ENCODE results near the gene GAS2L1.

GAS2L1 gene

GRCh38 chr22:29300807-29301601 is 5.4 kb upstream of the GAS2L1 start:
- no peaks in the 10 kb centered on the region for H3K27me3 ChIP-seq (ENCODE audit: low read length)
- no peak overlapping the region for H3K4me3 ChIP-seq (ENCODE audit: insufficient read depth, low read length, poor library complexity, severe bottlenecking)
- H3K9ac ChIP-seq (ENCODE audit: low read length) = no peak overlapping the region
- no peaks in the 10 kb centered on the region; the same call in 1 of the 2 replicates for H4K20me1 ChIP-seq (ENCODE audit: low read depth, low read length)
- peaks cover 17% of the 10 kb centered on the region for H3K36me3 ChIP-seq (ENCODE audit: low read length)
- H2AFZ ChIP-seq (ENCODE audit: low read depth, low read length, severe bottlenecking) = no peak overlapping the region
- no peaks in the 10 kb centered on the region for H3K9me3 ChIP-seq (ENCODE audit: insufficient read depth, low read length)
- H3K27ac ChIP-seq (ENCODE audit: low read depth, low read length) = no peak overlapping the region
- peaks cover 29% of the 10 kb centered on the region for H3F3A ChIP-seq (ENCODE audit: insufficient read depth)
- TF ChIP-seq EZH2phosphoT487 (conservative IDR thresholded peaks at IDR 0.05; ENCODE audit: low read length) (no peak), CTCF (IDR thresholded peaks at IDR 0.05; ENCODE audit: insufficient read depth, low read length, poor library complexity, severe bottlenecking) (no peak)
- no peaks in the 10 kb centered on the region for H3K79me2 ChIP-seq (ENCODE audit: insufficient read depth, low read length)
- no peaks in the 10 kb centered on the region for H3K9me2 ChIP-seq (replicated peaks; ENCODE audit: insufficient read depth, low read length)
- H3K4me2 ChIP-seq (ENCODE audit: low read depth, low read length, poor library complexity, severe bottlenecking) = no peak overlapping the region

GRCh38 chr22:29301716-29302401 is 4.6 kb upstream of the GAS2L1 start:
- Histone ChIP-seq H3F3A (ENCODE audit: insufficient read depth) (peaks cover 25% of the 10 kb centered on the region), H2AFZ (ENCODE audit: low read depth, low read length, severe bottlenecking) (no peak overlapping the region), H3K27ac (ENCODE audit: low read depth, low read length) (no peak overlapping the region), H3K36me3 (ENCODE audit: low read length) (peaks cover 10% of the 10 kb centered on the region; the same call in 1 of the 2 replicates), H3K9ac (ENCODE audit: low read length) (no peak overlapping the region), H3K4me3 (ENCODE audit: insufficient read depth, low read length, poor library complexity, severe bottlenecking) (no peak overlapping the region), H3K79me2 (ENCODE audit: insufficient read depth, low read length) (no peaks in the 10 kb centered on the region), H3K9me3 (ENCODE audit: insufficient read depth, low read length) (no peaks in the 10 kb centered on the region), H4K20me1 (ENCODE audit: low read depth, low read length) (no peaks in the 10 kb centered on the region; the same call in 1 of the 2 replicates), H3K27me3 (ENCODE audit: low read length) (no peaks in the 10 kb centered on the region), H3K9me2 (replicated peaks; ENCODE audit: insufficient read depth, low read length) (no peaks in the 10 kb centered on the region), H3K4me2 (ENCODE audit: low read depth, low read length, poor library complexity, severe bottlenecking) (no peak overlapping the region)
- TF ChIP-seq EZH2phosphoT487 (conservative IDR thresholded peaks at IDR 0.05; ENCODE audit: low read length) = no peak
- no peak for TF ChIP-seq CTCF (IDR thresholded peaks at IDR 0.05; ENCODE audit: insufficient read depth, low read length, poor library complexity, severe bottlenecking)

DNA sequence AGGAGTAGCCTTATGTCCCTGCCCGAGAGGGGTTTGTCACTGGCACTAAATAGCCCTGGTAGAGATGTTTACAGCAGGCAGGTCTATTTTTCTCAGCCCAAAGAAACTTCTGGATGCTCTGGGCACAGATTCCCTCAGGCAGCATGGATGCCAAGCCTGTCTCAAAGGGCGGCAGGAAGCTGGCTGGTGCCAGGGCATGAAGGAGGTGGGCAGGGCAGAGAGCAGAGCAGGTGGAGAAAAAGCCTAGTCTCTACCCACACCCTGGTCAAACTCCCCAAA is 4.1 kb upstream of the GAS2L1 start:
- H3K9me3 ChIP-seq (ENCODE audit: insufficient read depth, low read length) = no peaks in the 10 kb centered on the region
- H4K20me1 ChIP-seq (ENCODE audit: low read depth, low read length) = no peaks in the 10 kb centered on the region; the same call in 1 of the 2 replicates

More for the DNA sequence above, 4.1 kb upstream of the GAS2L1 start:
- TF ChIP-seq CTCF (IDR thresholded peaks at IDR 0.05; ENCODE audit: insufficient read depth, low read length, poor library complexity, severe bottlenecking) (no peak), EZH2phosphoT487 (conservative IDR thresholded peaks at IDR 0.05; ENCODE audit: low read length) (no peak)
- Histone ChIP-seq H3F3A (ENCODE audit: insufficient read depth) (peaks cover 25% of the 10 kb centered on the region), H3K4me2 (ENCODE audit: low read depth, low read length, poor library complexity, severe bottlenecking) (no peak overlapping the region), H3K27ac (ENCODE audit: low read depth, low read length) (no peak overlapping the region), H3K9me2 (replicated peaks; ENCODE audit: insufficient read depth, low read length) (no peaks in the 10 kb centered on the region), H3K9ac (ENCODE audit: low read length) (no peak overlapping the region), H3K79me2 (ENCODE audit: insufficient read depth, low read length) (no peaks in the 10 kb centered on the region), H3K36me3 (ENCODE audit: low read length) (peaks cover 6% of the 10 kb centered on the region; the same call in 1 of the 2 replicates), H3K27me3 (ENCODE audit: low read length) (no peaks in the 10 kb centered on the region), H3K4me3 (ENCODE audit: insufficient read depth, low read length, poor library complexity, severe bottlenecking) (no peak overlapping the region), H2AFZ (ENCODE audit: low read depth, low read length, severe bottlenecking) (no peak overlapping the region)

All from SU-DHL-6 (cell line).